HUDEP-2 (cell line): ENCODE measurements around the gene MNAT1.
"Not testable (repeated sequence)": the region's sequence is repeated elsewhere in the genome, so short reads cannot be mapped to it uniquely, and the experiment has no call there.

ENCODE experiments used
- DNase-seq, 76 experiments: peaks; one replicate each; lab custom pipeline; 2025; ENCODE audit not compliant: unreplicated experiment in 76 of 76; lab: John Stamatoyannopoulos, UW

Gene MNAT1

DNA sequence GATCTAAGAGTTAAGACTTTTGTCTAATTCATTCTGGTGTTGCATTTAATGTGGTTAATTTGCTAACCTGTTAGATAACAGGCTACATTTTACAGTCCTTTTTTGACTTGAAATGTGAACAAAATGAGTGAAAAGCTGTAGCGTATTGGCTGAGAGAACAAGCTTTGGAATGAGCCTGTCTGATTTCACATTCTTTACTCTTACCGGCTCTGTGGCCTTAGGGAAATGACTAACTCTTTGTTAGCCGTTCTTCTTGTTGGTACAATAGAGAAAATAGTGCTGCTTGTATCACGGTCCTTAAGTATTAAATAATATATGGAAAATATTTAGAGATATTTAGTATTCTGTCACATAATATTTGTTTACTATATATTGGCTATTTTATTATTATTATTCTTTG is 1.9 kb downstream of the MNAT1 start:
- DNase-seq, result no peak

- no peak for DNase-seq
Measured at GRCh38 chr14:60738843-60739508, 4.4 kb downstream of the MNAT1 start.

DNA sequence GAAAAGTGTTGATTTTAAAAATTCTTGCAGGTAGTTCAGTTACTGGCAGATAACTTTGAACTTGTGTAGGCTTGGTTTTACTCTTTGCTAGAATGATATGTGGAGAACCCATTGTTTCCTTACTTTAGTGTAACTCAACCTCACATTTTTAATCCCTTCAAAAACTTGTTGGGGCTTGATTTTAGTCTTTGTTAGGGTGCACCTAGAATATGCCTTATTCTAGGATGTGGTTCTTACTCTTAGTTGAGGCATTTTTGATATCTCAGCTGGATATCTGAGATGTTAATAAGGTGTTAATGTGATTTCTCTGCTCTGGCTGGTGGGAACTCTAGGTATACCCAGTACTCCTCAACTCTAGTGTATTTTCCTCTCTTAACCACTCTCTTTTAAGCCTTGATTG is 10.0 kb downstream of the MNAT1 start:
- DNase-seq, result no peak

- DNase-seq, result no peak
Measured at GRCh38 chr14:60753264-60754119, 18.9 kb downstream of the MNAT1 start.

GRCh38 chr14:60756847-60757246 is 22.3 kb downstream of the MNAT1 start:
- no peak for DNase-seq

DNA sequence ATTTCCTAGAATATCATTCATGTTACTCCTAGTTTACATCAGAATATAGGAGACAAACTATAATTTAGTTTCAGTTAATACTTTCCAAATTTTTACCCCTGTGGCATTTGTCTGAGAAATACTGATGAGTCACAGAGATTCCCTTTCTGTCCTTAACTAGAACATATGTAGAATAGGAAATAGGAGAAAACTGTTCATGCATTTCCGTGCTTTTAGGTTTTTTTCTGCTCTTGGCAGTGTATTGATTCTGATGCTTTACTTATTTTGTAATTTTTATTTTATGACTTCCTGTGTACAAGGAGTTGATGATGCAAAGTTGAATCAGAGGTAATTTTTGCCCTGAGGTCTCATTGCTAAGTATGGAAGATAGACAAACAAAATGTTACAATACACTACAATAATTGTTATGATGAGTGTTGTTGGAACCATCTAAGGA is 23.0 kb downstream of the MNAT1 start:
- DNase-seq, result no peak

- DNase-seq, result no peak
Measured at GRCh38 chr14:60758885-60759284, 24.3 kb downstream of the MNAT1 start.

- DNase-seq, result no peak
Measured at GRCh38 chr14:60760209-60760608, 25.6 kb downstream of the MNAT1 start.

DNA sequence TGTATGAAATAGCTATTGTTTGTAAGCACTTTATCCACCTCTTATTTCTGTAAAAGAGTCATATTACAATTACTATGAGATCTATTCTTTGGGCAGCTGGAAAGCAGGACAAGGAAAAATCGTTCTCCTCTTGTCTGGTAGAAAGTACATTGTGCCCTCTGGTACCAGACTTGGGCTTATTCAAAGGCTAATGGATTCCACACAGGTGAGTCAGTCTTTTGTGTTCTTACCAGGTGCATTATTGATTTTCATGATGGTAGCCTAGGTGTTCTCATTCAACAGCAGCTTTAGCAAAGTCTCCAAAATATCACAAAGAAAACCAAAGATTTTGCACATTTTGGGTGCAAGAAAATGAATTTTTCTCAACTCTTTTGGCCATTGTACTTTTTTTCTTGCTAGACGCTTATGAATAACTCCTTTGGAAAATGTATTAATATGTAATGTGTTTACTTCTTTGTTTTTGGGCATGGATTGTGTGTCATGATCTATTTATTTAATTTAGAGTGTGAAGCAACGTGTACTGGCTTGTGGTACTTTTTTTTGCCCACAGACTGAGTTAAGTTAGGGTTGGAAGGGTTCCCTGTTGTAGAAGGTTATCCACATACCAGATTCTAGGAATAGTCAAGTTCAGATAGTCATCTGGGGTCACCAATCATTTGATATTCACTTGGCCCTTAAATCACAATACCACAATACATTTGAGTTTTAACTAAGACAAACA is 26.2 kb downstream of the MNAT1 start:
- no peak for DNase-seq

GRCh38 chr14:60768602-60769001 is 34.0 kb downstream of the MNAT1 start:
- no peak for DNase-seq

DNA sequence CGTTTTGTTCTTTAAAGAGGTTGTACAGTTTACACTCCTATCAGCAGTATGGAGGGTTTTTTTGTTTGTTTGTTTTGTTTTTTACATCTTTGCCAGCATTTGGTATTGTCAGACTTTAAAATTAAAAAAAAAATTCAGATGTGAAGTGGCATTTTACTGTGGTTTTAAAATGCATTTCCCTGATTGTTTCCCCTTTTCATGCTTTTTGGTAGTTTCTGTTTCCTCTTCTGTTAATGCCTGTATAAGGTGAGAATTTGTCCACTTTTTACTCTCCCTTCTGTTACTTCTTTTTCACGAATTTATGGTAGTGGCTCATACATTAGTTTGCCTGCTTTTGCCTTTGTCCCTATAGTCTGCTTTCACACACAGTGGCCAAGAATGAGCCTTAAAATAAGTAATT is 36.6 kb downstream of the MNAT1 start:
- no peak for DNase-seq

- DNase-seq, result no peak
Measured at GRCh38 chr14:60773558-60773957, 39.0 kb downstream of the MNAT1 start.

- no peak for DNase-seq
Measured at GRCh38 chr14:60775296-60775695, 40.7 kb downstream of the MNAT1 start.

- DNase-seq, result no peak
Measured at GRCh38 chr14:60777856-60778578, 43.5 kb downstream of the MNAT1 start.

GRCh38 chr14:60779745-60780514 is 45.4 kb downstream of the MNAT1 start:
- DNase-seq, result not testable (repeated sequence)

DNA sequence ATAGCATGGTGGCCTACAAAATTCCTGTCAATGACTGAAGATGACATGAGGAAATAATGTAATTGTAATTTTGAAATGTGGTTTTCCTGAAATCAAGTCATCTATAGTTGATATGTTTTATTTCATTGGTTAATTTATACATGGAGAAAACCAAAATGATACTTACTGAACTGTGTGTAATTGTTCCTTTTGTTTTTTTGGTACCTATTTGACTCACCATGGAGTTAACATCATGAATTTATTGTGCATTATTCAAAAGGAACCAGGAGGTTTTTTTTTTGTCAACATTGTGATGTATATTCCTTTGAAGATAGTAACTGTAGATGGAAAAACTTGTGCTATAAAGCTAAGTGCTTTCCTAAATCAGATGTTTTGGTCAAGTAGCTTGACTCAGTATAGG is 46.0 kb downstream of the MNAT1 start:
- not testable (repeated sequence) for DNase-seq

- DNase-seq, result no peak
Measured at GRCh38 chr14:60786905-60787304, 52.3 kb downstream of the MNAT1 start.

- DNase-seq, result no peak
Measured at GRCh38 chr14:60789656-60790055, 55.1 kb downstream of the MNAT1 start.

DNA sequence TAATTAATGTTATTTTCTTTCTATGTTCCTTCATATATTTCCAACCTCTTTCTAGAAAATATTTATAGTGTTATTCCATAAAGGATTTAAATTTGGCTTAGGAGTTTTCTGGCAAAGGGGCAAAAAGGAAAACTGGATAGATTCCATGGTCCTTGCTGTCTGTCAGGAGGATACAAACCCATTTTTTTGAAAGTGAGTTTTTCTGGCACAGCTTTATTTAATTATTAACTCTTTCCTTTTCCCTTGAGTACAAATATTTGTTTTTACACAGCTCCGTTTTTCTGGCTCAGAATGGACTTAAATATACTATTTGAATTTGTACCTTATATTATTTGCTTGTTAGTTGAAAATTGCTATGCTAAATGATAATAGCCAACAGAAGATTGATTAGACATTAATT is 56.3 kb downstream of the MNAT1 start:
- no peak for DNase-seq

GRCh38 chr14:60796434-60796833 is 61.9 kb downstream of the MNAT1 start:
- DNase-seq, result no peak
